ENCODE measurements around the gene TNFAIP2.

TNFAIP2 gene

DNA sequence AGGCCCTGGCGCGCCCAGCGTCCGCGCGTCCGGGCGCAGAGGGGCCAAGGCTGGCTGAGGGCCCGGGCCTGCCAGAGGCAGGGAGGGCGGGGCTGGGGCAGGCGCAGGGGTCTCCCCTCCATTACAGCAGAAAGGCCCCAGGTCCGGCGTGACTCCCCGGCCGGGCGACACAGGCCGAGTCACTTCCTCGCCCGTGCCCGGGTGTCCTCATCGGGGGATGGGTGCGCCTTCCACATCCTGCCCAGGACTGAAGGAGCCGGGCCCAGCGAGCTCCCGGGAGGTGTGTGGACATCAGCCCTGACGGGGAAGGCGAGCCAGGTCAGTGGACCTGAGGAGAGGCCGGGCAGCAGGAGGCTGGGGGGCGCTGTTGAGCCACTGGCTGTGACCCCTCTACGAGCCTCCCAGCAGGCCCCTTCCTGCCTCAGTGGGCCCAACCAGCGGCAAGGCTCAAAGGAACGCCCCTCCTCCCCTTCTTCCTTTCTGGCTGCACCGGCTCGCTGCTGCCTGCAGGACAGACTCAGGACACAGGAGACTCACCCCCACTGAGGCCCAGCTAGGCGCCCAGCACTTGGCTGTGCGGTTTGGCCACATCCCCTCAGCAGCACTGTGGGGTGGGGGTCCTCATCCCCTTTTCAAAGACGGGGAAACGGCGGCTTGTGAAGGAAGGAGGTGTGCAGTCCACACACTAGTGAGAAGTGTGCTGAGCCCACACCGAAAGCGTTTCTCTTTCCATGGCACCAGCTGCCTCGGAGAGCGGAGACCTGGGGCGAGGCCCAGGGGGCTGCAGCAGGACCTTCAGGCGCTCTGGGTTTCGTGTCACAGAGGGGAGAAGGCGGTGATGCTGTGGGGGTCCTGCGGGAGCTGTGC lies 606 bp downstream of the TNFAIP2 start:
- no peak for DNase-seq (ENCODE audit: low read depth in 2 of 2)

DNA sequence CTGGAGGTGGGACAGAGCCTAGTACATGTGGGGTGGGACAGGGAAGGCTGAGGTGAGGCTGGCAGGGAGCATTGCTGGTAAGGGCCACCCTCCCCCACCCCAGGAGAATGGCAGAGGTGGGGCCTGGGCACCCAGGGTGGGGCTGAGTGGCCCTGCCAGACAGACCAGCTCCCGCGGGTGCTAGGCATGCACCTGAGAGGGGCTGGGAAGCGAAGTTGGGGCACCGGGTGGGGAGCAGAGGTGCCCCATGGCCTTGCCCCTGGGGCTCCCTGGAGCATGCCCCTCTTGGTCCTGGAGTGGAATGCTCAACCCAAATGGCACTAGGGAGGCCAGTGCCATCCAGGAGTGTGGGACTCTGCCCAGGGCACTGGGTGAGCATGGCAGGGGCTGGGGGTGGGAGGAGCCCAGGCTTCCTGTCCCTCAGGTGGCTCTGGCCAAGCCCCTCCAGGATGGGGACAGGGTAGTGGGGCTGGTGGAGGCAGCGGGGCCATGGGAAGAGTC lies 1.3 kb downstream of the TNFAIP2 start:
- no peak for DNase-seq (ENCODE audit: low read depth in 2 of 2)

DNA sequence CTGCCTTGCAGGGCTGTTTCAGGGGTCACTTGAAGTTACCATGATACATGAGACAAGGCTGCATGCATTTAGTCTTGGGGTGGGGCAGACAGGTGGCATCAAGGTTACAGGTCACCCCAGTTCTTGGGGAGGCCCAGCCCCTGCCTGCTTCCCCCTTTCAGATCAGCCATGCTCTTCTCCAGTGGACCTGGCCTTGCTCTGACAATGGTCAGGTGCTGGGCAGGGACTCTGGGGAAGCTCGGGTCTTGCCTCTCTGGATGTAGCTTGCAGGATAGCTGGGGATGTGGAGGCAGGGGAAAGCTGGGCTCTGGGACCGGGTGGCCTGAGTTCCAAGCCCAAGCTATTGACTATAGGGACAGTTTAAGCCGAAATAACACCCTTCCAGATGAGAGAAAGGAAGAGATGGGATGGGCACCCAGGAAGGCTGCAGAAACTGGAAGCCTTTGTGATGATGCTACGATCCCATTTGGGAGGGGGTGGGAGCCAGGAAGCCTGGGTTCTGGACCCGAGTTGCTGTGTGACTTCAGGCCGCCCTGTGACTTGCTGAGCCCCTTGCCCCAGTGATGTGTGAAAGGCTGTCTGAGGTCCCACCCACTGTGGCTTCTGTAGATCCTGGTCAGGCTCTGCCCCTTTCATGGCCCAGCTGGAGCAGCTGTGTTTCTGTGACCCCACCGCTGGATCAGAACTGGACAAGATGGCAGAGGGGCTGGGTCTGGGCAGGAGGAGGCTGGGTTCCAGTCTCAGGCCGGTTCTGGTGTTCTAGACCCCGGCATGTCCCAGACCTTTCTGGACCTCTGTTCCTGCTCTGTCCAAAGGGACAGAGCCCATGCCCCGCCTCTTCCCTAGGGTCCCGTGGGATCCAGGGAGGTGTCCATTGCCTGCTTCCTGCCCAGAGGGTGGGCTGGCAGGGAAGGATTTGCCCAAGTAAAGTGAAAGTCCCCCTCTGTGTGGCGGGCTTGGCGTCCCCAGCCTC lies 2.1 kb downstream of the TNFAIP2 start:
- no peak for DNase-seq (ENCODE audit: low read depth in 2 of 2)

DNA sequence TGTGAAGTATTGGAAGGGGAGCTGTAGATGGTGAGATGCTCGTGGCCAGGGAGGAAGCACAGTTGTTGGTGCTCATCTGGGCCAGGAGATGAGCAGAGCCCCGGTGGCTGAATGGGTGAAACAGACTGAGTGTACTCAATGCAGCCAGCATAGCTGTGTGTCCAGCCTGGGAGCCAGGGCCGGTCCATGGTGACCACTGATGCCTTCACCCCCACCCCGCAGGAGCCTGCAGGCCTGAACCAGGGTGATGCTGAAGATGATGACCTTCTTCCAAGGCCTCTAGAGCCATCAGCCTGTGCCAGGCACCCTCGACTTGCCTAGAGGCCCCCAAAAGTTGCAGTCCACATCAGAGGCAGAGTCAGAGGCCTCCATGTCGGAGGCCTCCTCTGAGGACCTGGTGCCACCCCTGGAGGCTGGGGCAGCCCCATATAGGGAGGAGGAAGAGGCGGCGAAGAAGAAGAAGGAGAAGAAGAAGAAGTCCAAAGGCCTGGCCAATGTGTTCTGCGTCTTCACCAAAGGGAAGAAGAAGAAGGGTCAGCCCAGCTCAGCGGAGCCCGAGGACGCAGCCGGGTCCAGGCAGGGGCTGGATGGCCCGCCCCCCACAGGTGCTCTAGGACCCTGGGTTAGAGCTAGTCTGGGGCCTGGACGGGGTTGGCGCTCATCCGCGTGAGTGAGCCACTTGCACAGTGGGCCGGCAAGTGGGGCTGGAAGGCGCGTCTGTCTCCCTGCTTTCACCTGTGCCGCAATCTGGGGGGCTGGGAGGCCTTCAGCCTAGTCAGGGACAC lies 3.0 kb downstream of the TNFAIP2 start:
- DNase-seq (ENCODE audit: low read depth in 2 of 2): no peak

DNA sequence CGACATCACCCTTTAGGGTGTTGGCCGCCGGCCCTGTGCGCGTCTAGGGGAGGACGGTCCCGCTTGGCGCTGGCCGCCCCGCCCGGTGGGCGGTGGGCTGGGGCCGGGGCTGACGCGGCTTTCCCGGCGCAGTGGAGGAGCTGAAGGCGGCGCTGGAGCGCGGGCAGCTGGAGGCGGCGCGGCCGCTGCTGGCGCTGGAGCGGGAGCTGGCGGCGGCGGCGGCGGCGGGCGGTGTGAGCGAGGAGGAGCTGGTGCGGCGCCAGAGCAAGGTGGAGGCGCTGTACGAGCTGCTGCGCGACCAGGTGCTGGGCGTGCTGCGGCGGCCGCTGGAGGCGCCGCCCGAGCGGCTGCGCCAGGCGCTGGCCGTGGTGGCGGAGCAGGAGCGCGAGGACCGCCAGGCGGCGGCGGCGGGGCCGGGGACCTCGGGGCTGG lies 3.6 kb downstream of the TNFAIP2 start:
- DNase-seq (ENCODE audit: low read depth in 2 of 2): no peak

DNA sequence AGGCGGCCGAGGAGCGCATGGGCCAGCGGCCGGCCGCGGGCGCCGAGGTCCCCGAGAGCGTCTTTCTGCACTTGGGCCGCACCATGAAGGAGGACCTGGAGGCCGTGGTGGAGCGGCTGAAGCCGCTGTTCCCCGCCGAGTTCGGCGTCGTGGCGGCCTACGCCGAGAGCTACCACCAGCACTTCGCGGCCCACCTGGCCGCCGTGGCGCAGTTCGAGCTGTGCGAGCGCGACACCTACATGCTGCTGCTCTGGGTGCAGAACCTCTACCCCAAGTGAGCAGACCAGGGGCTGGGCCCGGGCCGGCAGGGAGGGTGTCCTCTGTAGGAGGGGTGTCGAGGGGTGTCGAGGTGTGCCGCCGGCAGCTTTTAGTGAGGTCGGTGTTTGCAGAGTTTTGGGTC lies 4.1 kb downstream of the TNFAIP2 start:
- no peak for DNase-seq (ENCODE audit: low read depth in 2 of 2)

DNA sequence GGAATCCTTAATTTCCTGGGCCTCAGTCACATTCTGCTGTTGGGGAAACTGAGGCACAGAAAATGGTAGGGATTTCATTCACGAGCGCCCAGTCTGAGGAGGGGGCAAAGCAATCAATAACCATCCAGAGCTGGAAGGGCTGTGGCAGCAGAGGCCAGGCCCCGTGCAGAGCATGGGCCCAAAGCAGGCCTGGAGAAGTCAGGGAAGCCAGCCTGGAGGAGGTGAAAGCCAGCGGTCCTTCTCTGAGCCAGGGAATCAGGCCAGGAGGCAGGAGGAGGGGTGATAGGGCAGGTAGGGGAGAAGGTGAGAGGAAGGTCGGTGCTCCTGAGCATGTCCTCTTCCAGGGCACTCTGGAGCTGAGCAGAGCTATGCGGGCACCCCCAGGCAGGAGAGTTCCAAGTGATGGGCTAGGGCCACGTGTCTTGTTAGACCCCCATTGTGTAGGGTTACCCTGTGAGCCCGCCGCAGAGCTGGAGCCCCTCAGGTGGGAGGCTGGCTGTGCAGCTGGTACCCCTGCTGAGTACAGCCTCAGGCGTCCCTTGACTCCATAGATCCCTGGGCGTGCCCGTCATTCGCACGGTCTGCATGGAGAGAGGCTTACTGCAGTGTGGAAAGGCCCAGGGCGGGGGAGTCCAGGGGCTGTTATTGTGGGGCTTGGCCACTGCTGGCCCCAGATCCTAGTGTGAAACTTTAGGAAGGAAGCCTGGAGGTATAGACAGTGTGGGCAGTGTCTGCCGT lies 4.8 kb downstream of the TNFAIP2 start:
- DNase-seq (ENCODE audit: low read depth in 2 of 2): no peak

DNA sequence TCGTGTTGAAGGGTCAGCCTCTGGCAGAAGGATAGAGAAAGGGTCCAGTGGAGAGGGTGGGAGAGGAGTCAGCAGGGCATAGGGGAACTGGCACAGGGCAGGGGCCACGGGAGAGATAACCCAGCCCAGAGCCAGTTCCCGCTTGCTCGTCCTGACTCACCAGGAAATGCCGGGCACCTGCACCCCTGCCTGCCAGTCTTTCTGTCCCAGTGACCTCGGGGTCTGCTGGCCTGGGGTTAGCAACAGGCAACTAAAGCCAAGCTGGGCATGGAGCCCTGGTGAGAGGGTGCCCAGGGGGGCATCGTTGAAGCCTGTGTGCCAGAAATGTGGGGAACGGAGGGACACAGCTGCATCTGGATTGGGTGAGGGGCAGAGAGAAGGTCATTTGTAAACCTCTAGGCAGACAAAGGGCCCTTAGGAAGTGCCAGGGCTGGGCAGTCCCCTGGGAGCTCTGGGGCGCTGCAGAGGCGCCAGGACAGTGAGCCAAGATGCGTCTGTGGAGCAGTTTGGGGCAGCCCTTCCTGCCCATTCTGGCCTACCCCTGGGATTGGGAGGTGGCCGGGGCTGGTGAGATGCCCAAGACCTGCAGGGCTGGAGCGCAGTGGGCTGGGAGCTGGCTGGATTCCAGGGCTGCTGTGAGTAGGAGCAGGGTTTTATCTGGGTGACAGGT lies 5.5 kb downstream of the TNFAIP2 start:
- no peak for DNase-seq (ENCODE audit: low read depth in 2 of 2)

DNA sequence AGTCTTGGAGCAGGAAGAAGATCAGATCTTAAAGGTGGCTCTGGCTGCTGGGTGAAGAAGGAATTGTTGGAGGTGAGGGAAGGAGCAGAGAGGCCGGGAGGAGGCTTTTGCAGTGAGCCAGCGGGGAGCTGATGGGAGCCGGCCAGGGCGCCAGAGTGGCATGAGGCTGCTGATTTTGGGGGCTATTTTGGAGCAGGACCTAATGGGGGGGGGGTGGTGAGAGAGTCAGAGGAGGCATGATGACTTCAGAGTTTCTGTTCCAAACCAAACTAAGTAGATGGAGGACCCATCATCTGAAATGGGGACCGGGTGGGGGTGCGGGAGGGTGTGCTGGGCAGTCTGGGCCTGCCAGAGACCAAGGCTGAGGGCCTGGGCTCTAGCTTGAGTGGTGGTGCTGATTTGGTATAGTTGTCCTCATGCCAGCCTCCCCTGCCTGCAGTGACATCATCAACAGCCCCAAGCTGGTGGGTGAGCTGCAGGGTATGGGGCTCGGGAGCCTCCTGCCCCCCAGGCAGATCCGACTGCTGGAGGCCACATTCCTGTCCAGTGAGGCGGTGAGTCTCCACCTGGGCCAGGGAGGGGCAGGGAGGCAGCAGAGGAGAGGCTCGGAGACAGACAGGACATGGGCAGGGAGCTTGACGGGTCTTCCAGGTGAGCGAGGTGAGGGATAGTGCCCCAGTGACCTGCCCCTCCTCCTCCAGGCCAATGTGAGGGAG lies 6.2 kb downstream of the TNFAIP2 start:
- DNase-seq (ENCODE audit: low read depth in 2 of 2): no peak

DNA sequence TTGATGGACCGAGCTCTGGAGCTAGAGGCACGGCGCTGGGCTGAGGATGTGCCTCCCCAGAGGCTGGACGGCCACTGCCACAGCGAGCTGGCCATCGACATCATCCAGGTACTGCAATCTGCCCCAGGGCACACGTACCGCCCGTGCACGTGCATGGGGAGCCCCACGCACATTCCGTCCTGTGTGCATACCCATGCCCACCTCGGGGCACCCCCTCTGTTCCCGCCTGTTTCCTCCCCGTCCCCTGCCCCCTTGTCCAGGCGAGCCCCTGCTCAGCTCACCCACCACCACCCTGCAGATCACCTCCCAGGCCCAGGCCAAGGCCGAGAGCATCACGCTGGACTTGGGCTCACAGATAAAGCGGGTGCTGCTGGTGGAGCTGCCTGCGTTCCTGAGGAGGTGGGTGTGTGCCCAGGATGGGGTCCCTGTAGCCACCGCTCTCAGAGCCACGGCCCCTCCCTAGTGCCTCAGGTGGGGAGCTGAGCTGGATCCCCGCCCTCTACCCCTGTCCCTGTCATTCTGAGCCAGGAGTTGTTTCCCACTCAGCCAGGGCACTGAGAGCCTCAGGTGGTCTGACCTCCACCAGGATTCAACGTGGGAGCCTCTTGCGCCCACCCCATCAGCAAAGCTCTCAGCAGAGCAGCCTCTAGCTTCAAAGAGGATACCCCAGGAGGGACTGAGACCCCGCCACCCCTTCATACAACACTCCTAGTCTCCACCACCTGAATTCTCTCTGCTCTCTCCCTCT lies 6.9 kb downstream of the TNFAIP2 start:
- no peak for DNase-seq (ENCODE audit: low read depth in 2 of 2)

DNA sequence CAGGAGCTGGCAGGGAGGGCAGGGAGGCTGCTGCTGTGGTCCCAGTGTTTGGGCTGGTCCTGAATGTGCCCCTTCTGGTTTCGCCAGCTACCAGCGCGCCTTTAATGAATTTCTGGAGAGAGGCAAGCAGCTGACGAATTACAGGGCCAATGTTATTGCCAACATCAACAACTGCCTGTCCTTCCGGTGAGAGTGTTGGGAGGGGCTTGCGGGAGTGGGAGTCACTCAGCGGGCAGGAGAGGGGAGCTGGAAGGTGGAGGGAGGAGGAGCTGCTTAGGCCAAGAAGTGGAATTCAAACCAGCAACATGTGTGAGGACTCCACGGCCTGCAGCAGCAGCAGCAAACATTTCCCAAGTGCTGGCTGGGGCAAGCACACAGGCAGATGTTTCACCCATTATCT lies 7.7 kb downstream of the TNFAIP2 start:
- no peak for DNase-seq (ENCODE audit: low read depth in 2 of 2)

DNA sequence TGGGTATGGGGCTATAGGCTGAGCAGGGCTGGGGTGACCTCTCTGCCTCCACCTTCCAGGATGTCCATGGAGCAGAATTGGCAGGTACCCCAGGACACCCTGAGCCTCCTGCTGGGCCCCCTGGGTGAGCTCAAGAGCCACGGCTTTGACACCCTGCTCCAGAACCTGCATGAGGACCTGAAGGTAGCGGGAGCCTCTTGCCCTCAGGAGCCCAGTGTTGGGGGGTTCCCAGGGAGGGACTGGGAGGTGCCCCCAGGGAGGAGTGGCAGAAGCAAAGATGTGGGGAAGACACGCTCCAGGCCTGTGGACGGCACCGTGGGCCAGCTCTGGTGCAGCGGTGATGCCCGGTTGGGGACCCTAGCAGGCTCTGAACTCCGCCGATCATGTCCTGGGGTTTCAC lies 8.3 kb downstream of the TNFAIP2 start:
- no peak for DNase-seq (ENCODE audit: low read depth in 2 of 2)

DNA sequence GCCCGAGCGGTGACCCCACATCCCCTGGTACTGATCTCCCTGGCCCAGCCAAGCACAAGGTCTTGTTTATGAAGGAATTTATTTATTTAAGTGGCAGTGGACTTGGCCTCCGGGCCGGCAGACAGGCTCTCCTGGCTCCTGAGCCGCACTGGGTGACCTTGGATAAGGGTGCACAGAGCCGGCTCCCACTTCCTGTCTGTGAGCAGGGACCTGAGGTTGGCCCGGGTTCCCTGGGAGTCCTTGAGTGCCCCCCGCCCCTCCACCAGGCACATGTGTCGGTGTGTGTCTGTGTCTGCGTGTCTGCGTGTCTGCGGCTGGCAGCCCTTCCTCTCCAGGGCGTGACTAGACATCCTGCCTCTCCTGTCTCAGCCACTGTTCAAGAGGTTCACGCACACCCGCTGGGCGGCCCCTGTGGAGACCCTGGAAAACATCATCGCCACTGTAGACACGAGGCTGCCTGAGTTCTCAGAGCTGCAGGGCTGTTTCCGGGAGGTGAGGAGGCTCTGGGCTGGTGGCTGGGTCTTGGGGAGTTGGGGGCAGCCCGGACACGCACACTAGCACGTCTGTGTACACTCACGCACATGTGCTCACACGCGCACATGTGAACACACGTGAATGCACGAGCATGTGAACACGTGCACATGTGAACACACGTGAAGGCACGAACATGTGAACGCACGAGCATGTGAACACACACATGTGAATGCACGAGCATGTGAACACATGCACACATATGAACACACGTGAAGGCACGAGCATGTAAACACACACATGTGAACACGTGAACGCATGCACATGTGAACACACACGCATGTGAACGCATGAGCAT lies 9.3 kb downstream of the TNFAIP2 start:
- no peak for DNase-seq (ENCODE audit: low read depth in 2 of 2)

DNA sequence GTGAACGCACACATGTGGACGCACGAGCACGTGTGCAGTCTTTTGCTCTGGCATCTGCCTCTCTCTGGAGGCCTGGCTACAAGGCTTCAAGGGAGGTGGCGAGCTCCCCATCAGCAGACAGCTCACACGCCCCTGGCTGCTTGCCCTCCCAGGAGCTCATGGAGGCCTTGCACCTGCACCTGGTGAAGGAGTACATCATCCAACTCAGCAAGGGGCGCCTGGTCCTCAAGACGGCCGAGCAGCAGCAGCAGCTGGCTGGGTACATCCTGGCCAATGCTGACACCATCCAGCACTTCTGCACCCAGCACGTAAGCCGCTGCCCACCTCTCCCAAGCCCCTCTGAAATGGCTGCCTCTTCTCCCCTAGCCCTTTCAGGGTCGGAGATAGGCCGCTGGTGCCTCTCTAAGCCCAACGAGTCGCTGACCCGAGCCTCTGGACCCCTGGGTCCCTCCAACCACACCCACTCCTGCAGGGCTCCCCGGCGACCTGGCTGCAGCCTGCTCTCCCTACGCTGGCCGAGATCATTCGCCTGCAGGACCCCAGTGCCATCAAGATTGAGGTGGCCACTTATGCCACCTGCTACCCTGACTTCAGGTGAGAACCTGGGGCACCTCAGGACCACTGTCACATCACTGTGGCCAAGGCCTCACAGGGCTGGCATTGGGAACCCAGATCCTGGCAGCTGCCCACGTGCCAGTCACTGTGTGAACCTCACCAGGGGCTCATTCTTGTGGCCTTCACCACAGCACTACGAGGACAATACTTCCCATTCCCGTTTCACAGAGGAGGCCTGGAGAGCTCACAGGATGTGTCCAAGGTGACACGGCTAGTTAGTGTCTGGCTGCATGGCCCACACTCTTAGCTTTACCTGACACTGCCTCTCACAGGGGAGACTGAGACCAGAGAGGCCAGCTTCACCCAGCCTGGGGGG lies 10.2 kb downstream of the TNFAIP2 start:
- DNase-seq (ENCODE audit: low read depth in 2 of 2): no peak

DNA sequence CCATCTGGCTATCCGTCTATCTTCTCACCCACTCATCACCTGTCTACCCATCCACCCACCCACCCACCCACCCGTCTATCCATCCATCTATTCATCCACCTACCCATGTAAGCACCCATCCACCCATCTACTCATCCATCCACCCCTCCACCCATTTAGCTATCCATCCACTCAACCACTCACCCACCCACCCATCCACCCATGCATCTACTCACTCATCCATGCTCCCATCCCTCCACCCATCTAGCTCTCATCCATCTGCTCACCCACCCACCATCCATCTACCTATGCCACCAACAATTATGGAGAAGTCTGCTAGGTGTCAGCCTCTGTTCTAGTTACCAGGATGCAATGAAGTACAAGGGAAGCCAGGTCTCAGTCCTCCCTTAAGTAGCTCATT lies 11.1 kb downstream of the TNFAIP2 start:
- DNase-seq (ENCODE audit: low read depth in 2 of 2): no peak

DNA sequence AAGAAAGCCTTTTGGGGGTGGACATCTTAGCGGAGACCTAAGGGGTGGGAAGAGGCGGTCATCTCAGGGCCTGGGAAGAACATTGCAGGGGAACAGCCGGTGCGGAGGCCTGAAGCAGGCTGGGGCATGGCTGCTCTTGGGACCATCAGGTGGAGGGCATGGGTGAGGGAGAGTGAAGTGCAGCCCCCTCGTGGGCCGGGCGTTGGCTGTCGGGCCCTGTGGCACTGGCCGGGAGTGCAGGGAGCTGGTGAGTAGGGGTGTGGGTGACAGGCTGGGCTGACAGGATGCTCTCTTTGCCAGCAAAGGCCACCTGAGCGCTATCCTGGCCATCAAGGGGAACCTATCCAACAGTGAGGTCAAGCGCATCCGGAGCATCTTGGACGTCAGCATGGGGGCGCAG lies 11.7 kb downstream of the TNFAIP2 start:
- no peak for DNase-seq (ENCODE audit: low read depth in 2 of 2)
